Measurements from ENCODE around the gene USP11.
"Not testable (repeated sequence)": the region's sequence is repeated elsewhere in the genome, so short reads cannot be mapped to it uniquely, and the experiment has no call there.

The USP11 gene

DNA sequence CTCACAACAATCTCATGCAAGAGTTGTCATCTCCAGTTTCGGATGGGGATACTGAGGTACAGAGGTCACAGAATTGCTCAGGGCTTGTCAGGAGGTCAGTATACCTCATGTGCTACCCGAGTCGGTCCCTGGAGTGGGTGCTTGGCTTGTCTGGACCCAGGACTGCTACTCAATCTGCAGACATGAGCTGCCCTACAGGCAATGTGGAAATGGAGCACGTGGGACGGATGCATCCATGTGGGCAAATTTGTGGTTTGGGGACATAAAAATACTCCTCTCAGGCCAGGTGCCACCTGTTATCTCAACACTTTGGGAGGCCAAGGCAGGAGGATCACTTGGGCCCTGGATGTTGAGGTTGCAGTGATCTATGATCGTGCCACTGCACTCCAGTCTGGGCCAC, 15.8 kb downstream of the USP11 start:
- DNase-seq: no peak

DNA sequence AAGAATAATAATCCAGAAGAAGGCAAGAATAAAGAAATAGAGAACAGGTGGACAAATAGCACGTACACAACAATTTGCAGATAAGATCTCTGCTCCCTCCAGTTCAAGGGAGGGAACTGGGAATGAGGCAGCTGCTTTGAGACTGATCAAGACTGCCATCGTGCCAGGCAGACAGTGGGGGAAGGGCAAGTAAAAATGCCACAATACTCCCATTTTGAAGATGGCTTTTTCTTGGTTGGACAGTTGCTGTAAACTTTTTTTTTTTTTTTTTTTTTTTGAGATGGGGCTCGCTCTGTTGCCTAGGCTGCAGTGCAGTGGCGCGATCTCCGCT, 17.2 kb downstream of the USP11 start:
- DNase-seq: no peak

DNA sequence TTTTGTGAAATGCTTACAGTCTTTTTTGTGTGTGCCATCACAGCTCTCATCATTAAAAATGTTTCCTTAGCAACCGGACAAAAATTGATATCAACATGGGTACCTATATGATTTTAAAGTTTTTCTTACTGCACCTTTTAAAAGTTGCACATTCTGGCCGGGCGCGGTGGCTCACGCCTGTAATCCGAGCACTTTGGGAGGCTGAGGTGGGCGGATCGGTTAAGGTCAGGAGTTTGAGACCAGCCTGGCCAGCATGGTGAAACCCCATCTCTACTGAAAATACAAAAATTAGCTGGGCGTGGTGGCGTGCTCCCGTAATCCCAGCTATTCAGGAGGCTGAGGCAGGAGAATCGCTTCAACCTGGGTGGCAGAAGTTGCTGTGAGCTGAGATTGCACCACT, 24.8 kb downstream of the USP11 start:
- DNase-seq: not testable (repeated sequence)

DNA sequence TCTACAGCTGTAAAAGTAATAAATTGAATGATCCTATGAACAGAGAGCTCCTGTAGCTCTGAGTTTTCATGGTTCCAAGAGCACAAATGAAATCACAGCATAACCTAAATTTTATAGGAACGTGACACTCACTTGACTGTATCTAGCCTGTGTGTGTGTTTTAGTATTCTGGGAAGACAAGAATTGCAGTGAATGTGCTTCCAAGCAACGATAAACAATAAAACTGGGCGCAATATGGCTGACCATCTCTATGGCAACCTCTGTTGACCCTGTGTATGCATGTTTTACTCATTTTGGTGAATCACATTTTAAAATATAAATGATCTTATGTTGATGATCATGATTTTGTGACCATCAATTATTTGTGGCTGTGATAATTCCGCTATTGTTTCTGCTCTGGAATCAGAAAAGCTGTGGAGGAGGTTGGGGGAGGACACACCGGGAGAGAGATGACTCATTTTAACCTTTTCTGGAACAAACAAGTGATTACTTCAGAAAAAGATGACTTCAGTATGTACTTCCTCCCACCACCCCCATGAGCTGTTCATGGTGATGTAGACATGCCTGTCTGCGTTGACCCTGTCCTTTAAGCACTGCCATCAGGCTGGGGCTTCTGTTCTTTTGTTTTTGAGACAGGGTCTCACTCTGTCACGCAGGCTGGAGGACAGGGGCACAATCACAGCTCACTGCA, 31.8 kb downstream of the USP11 start:
- no peak for DNase-seq

DNA sequence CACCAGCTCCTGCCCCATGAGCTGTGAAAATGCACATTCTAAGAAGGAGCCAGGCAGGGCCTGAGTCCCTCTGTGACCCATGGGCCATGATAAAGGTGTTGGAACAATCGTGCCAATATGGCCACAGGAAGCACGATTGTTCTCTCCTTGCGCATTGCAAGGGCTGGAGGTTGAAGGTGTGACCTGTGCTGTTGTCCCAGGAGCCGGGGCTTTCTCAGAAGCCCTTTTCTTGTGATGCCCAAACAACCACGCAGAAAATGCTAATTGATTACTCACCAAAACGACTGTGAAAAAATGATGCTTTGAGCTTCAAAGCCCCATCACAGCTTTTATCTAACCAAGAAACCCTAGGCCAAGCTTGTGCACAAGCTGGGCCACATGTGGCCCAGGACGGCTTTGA, 33.8 kb downstream of the USP11 start:
- no peak for DNase-seq

DNA sequence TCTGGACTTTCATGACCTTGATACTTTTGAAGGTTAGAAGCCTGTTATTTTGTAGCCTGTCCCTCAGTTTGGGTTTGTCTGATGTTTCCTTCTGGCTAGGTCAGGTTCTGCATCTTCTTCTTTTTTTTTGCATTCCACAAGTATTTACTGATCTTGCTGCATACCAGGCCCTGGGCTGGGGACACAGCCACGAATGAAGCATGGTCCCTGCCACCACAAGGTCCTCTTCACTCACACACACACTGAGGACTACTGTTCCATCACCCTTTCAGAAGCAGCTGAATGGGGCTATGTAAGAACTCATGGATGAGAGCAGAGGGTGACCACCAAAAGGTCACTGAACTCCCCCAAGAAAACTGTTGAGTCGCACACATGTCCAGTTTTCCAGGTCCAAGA, 39.2 kb downstream of the USP11 start:
- DNase-seq: no peak

DNA sequence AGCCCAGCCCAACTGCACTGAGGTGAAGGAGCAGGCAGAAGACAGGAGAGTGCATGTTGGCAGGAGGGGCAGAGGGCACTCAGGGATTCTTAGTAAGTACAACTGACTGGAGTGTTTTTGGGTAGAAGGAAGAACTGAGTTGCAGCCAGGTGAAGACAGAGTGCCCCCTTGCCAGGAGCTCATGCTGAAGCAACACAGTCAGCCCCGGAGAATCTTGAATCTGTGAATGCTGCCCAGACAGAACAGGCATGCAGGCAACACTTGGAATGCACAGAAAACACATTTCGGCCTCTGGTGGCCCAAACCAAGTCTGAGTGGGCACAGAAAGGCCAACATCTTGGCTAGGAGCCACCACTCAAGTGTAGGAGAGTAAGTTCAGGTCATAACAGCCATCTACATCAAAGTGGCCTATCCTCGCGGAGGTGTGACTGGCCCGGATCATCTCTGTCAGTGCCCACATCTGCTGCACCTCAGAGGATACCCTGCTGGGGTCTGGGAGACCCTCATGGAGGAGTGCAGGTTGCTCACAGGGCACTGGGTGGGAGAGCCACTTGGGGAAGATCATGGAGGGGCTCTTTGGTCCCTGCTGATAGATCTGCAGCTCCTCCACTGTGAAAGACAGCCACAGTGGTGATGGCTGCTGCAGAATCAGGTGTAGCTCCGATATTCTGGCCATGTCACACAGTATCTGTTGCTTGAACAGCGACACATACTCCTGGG, 40.4 kb downstream of the USP11 start:
- DNase-seq: no peak

DNA sequence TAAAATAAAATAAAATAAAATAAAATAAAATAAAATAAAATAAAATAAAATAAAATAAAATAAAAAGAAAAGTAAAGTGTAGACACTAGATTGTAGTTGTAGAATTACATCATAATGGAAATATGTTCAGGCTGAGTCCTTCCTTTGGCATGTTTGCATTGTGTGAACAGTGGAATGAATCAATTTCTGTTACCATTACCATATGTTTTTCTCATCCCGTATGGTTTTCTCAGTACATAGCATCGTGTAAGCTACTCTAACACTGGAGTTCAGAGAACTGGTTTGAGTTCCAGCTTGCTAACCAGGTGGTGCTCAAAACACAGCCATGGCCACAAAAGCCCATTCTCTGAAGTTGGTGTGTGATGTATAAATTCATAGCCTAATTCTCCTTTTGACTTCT, 45.9 kb downstream of the USP11 start:
- DNase-seq: no peak

DNA sequence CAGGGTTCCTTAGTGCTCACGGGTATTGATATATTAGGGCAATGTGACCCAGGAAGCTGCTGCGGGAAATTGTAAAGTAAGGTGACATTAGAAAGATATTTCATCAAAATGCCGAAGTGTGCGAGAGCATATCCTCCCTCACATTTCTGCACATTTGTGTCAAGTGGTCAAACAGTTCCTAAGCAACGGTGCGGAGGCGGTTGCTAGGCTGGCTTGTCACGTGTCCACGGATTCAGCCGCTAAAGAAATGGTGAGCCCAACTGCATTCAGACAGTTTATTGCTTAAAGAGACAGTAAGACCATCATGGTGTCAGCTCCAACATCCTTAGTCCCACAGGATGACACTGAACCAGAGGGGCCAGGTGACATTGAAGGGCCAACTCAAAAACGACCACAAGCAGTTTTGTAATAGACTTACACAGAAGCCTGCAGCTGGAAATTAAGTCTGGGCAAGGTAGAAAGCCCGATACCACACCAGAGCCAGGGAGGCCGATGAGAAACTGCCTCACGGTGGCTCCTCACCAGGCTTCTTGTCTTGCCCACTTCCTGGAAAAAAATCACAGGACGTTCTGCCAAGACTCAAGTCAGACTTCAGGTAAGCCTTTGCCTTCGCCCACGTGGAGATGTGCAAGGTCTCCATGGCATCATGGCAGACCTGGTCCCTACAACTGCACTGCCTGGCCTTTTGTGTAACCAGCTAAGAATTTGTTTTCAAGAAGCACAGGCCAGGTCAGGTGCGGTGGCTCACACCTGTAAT, 50.4 kb downstream of the USP11 start:
- DNase-seq: peak; percentile 12

DNA sequence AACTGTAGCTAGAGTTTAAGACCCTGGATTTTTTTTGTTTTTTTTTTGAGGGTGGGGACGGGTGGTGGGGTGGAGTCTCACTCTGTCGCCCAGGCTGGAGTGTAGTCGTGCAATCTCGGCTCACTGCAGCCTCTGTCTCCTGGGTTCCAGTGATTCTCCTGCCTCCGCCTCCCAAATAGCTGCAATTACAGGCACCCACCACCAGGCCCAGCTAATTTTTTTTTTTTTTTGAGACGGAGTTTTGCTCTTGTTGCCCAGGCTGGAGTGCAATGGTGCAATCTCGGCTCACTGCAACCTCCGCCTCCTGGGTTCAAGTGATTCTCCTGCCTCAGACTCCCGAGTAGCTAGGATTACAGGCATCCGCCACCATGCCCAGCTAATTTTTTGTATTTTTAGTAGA, 51.8 kb downstream of the USP11 start:
- DNase-seq: not testable (repeated sequence)

DNA sequence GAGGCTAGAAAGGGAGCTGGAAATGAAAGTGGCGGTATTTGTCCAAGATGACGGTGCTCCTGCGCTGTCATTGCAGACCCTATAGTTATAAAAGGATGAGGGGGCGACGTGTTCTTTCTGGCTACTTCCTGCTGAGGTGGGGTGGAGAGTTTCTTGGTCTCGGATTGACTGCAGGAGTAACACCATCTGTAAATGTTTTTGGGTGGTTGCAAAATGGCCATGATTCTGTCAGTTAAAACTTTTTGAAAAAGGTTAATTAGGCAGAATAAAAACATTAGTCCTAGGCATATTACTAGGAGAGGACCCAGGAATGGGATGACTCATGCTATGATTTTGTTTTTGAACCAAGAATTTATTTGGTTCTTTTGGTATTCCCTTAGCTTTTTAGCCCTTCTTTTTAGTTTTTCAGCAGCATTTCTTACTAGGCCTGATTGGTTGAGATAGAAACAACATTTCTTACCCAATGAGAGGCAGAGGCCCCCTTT, 53.1 kb downstream of the USP11 start:
- DNase-seq: no peak

DNA sequence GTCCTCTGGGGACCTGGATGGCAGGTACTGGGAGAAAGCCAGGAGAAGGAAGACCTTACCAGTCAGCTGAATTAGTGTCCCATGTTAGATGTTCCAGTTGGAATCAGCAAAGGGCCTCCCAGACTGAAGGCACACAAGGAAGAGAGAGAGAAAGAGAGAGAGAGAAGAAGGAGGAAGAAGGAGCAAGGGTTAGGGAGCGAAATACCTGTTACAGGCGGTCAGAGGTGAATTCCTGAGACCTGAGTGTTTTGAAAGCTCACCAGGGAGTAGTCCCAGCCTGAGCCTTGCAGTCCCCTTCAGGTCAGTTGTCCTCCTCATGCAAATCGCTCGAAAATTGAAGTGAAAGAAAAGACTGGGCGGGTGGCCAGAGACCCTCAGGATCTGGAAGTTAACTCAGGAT, 60.3 kb downstream of the USP11 start:
- DNase-seq: no peak

DNA sequence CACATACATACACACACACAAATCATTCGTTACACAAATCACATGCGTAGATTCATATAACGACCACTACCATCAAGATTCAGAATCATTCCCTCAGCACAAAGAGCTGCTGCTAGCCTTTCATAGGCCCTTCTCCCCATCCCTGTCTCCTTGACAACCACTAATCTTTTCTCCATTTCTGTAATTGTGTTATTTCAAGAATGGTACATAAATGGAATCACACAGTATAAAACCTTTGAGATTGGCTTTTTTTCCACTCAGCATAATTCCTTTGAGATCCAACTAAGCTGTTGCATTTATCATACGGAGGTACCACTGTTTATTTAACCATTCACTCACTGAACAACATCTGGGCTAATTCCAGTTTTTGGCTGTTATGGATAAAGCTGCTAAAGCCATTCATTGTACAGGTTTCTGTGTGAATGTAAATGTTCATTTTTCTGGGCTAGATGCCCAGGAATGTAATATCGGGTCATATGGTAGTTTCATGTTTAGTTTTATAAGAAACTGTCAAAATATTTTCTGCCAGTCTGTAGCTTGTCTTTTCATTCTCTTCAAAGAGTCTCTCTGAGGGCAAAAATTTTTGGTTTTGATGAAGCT, 64.1 kb downstream of the USP11 start:
- no peak for DNase-seq

DNA sequence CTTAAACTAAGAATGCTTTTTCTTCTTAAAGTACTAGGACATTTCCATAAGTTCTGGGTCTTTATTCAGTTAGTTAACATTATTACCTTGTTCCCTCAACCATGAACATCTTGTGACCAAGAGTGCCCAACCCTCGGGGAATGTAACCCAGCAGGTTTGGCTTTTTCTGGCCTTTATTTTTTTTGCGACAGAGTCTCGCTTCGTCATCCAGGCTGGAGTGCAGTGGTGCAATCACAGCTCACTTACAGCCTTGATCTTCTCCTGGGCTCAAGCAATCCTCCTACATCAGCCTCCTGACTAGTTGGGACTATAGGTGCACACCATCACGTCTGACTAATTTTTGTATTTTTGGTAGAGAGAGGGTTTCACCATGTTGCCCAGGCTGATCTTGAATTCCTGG, 65.1 kb downstream of the USP11 start:
- DNase-seq: no peak

Data from NCI-H524 treated with DMSO at 0.1 percent for 48 hours (cell line).